Endodermal cell (in vitro differentiated cells): ENCODE data around the gene PRPF40B. TPM values are rescaled to one million over a fixed set of nuclear protein-coding genes. Genes with fewer than 3 reads are reported as not detected.
A peak's percentile ranks its signal among the peaks of the same experiment; 100 is the strongest.

Experiments
- DNase-seq: peaks from one replicate; pipeline ENCODE4 v3.0.0-alpha.2; 2017
- H3K27ac ChIP-seq: 2 replicates; pipeline ENCODE4 v1.5.1; 2013; ENCODE audit warnings: mild to moderate bottlenecking, low read depth, low read length, moderate library complexity
- H3K27me3 ChIP-seq: 2 replicates; pipeline ENCODE4 v1.6.1; 2013; ENCODE audit warnings: mild to moderate bottlenecking, low read length, moderate library complexity; ENCODE audit not compliant: insufficient read depth, control insufficient read depth, poor library complexity, severe bottlenecking
- H3K36me3 ChIP-seq: 2 replicates; pipeline ENCODE4 v1.7.0; 2013; ENCODE audit warnings: mild to moderate bottlenecking, low read length, moderate library complexity; ENCODE audit not compliant: control insufficient read depth, insufficient read depth
- H3K4me1 ChIP-seq: one replicate; pipeline ENCODE4 v1.7.0; 2013; ENCODE audit warnings: low read length; ENCODE audit not compliant: control insufficient read depth, insufficient read depth
- H3K4me3 ChIP-seq: 2 replicates; pipeline ENCODE4 v1.5.1; 2013; ENCODE audit warnings: mild to moderate bottlenecking, low read length, moderate library complexity
- H3K9ac ChIP-seq: 2 replicates; pipeline ENCODE4 v1.6.1; 2013; ENCODE audit warnings: mild to moderate bottlenecking, low read length, moderate library complexity; ENCODE audit not compliant: poor library complexity, severe bottlenecking; ENCODE audit errors: extremely low read depth
- H3K9me3 ChIP-seq: 2 replicates; pipeline ENCODE4 v1.6.1; 2013; ENCODE audit warnings: mild to moderate bottlenecking, low read length, moderate library complexity; ENCODE audit not compliant: control insufficient read depth
- H3K27ac Mint-ChIP-seq: 2 replicates; pipeline ENCODE4 v1.8.0; 2020; ENCODE audit warnings: mixed read lengths
- H3K27me3 Mint-ChIP-seq: 2 replicates; pipeline ENCODE4 v1.8.0; 2021; ENCODE audit warnings: mild to moderate bottlenecking, mixed read lengths; ENCODE audit not compliant: insufficient read depth
- H3K36me3 Mint-ChIP-seq: 2 replicates; pipeline ENCODE4 v1.8.0; 2020; ENCODE audit warnings: low read depth, mixed read lengths
- H3K4me1 Mint-ChIP-seq: 2 replicates; pipeline ENCODE4 v1.8.0; 2020; ENCODE audit warnings: mixed read lengths
- H3K4me3 Mint-ChIP-seq: 2 replicates; pipeline ENCODE4 v1.8.0; 2020; ENCODE audit warnings: mild to moderate bottlenecking, moderate library complexity, mixed read lengths
- H3K9me3 Mint-ChIP-seq: 2 replicates; pipeline ENCODE4 v1.8.0; 2020; ENCODE audit warnings: mild to moderate bottlenecking, mixed read lengths
- WGBS, 2 experiments: methylation state at CpG; one replicate each; pipeline versions ENCODE4 v1.1.5 to v1.1.7; 2013; ENCODE audit warnings: missing lambda C conversion rate in 2 of 2, mixed read lengths in 1 of 2; ENCODE audit not compliant: insufficient coverage in 1 of 2, insufficient read length in 1 of 2; 5-methylcytosine and 5-hydroxymethylcytosine counted together
- total RNA-seq, 2 donors: library from RNA; stranded (reverse); fragmentation: NEBNext Ultra II Directional in 1 of 2; extraction: Animal tissue kit (Norgen Biotek cat#: 25700) in 1 of 2; gene quantifications; 2 replicates in 1 of 2; 3 replicates in 1 of 2; pipeline ENCODE4 v1.2.1, GENCODE V29; 2021
- TF ChIP-seq, protein P1 (sequence below): fragments of 200-600 bp; sonication (generic); conservative IDR thresholded peaks from 2 replicates; pipeline ENCODE4 v1.5.0; 2021; ENCODE audit warnings: antibody characterized with exemption, mild to moderate bottlenecking

The PRPF40B gene
- total RNA-seq, 2 donors from 2014 or later: 33.8 to 45.6 TPM

DNA sequence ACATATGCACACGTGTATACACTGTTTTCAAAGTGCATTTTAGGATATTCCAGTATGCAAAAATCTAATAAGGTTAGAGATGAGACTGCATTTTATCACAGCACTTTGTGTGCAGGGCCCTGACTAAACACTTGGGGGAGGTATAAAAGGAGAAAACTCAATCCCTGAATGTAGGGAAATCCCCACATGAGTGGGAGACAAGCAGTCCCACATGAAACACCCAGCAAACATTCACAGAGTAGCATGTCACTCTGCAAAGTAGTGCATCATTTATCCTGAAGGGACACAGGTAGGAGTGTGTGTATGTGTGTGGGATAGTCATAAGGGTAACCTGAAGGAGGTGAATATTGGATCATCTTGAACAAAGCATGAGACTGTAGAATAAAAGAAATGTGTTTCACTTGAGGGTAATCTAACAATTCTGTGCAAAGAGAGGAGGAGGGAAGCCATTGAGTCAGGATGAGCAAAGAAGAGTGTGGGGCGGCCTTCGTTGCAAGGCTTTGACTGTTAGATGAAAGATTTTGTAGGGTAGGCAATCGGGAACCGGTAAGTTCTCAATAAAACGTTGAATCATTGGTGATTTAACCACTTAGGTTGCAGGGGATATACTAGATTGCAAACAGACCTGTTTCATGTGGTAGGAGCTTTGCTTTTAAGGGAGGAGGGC lies 2.9 kb downstream of the PRPF40B start:
- no peak overlapping the region for H3K4me3 Mint-ChIP-seq
- Histone ChIP-seq H3K4me3 (no peak overlapping the region), H3K9me3 (no peaks in the 10 kb centered on the region), H3K27ac (no peak overlapping the region), H3K4me1 (no peaks in the 10 kb centered on the region), H3K27me3 (no peaks in the 10 kb centered on the region), H3K36me3 (no peaks in the 10 kb centered on the region), H3K9ac (no peak overlapping the region)
- peaks cover 3% of the 10 kb centered on the region for H3K27me3 Mint-ChIP-seq
- 91% methylated on average over 6 of the region's 6 CpGs for WGBS, 2 experiments
- TF ChIP-seq, protein P1, sequence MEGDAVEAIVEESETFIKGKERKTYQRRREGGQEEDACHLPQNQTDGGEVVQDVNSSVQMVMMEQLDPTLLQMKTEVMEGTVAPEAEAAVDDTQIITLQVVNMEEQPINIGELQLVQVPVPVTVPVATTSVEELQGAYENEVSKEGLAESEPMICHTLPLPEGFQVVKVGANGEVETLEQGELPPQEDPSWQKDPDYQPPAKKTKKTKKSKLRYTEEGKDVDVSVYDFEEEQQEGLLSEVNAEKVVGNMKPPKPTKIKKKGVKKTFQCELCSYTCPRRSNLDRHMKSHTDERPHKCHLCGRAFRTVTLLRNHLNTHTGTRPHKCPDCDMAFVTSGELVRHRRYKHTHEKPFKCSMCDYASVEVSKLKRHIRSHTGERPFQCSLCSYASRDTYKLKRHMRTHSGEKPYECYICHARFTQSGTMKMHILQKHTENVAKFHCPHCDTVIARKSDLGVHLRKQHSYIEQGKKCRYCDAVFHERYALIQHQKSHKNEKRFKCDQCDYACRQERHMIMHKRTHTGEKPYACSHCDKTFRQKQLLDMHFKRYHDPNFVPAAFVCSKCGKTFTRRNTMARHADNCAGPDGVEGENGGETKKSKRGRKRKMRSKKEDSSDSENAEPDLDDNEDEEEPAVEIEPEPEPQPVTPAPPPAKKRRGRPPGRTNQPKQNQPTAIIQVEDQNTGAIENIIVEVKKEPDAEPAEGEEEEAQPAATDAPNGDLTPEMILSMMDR: peak; percentile 13
- H3K4me1 Mint-ChIP-seq: peaks cover 17% of the 10 kb centered on the region
- no peak overlapping the region for H3K27ac Mint-ChIP-seq
- peak; percentile 36 for DNase-seq
- H3K36me3 Mint-ChIP-seq: no peaks in the 10 kb centered on the region
- no peaks in the 10 kb centered on the region for H3K9me3 Mint-ChIP-seq

DNA sequence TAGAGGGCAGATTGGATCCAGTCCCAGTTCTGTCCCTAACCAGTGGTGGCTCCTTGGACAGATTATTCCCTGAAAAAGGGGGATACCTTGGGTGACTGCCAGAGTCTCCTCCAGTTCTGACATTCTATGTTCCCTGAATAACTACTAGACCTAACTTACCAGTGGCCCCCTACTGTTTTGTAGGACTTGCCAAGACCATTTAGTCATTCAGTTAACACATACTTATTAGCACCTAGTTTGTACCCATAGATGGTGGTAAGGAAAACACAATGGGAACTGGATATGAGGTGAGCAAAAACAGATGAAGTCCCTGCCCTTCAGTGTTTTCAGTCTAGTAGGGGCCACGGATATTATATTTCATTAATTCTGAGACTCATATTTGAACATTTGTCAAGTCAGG lies 3.5 kb downstream of the PRPF40B start:
- Histone ChIP-seq H3K27me3 (no peaks in the 10 kb centered on the region), H3K36me3 (no peaks in the 10 kb centered on the region), H3K27ac (no peak overlapping the region), H3K9me3 (no peaks in the 10 kb centered on the region), H3K9ac (no peak overlapping the region), H3K4me3 (no peak overlapping the region), H3K4me1 (no peaks in the 10 kb centered on the region)
- WGBS, 2 experiments: 88% methylated on average over 1 of the region's 1 CpG; no CpG with 5 or more reads in 1 of the 2 experiments
- peaks cover 3% of the 10 kb centered on the region for H3K27me3 Mint-ChIP-seq
- no peaks in the 10 kb centered on the region for H3K36me3 Mint-ChIP-seq
- H3K27ac Mint-ChIP-seq: no peak overlapping the region
- no peaks in the 10 kb centered on the region for H3K9me3 Mint-ChIP-seq
- H3K4me1 Mint-ChIP-seq: peaks cover 17% of the 10 kb centered on the region
- TF ChIP-seq, protein P1: no peak
- H3K4me3 Mint-ChIP-seq: no peak overlapping the region
- DNase-seq: peak; percentile 53

DNA sequence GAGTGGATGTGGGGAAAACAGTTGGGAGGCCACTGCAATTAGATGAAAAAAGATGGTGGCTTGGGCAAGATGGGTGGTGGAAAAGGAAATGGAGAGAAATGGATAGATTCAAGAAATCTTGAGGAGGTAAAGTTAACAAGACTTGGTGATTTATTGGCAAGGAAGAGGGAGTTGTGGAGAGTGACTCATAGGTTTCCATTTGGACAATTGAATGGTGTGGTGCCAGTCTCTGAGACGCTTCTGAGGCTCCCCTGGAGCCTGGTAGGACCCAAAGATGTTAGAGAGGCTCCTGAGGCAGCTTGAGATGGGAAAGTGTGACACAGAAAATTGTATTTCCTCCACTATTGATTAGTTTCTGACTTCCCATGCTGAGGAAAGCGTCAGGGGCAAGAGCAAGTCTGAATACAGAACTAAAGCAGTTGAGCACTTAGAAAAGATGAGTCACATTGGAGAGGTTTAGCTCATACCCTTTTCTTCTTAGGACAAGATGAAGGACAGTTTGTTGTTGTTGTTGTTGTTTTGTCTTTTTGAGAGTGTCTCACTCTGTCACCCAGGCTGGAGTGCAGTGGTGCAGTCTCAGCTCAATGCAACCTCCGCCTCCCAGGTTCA lies 4.5 kb downstream of the PRPF40B start:
- no peak overlapping the region for H3K4me3 Mint-ChIP-seq
- no peak overlapping the region for H3K9ac ChIP-seq
- H3K27ac ChIP-seq: no peak overlapping the region
- no peak overlapping the region for H3K4me3 ChIP-seq
- no peaks in the 10 kb centered on the region for H3K36me3 Mint-ChIP-seq
- TF ChIP-seq, protein P1: no peak
- H3K27me3 ChIP-seq: no peaks in the 10 kb centered on the region
- H3K9me3 ChIP-seq: no peaks in the 10 kb centered on the region
- peaks cover 13% of the 10 kb centered on the region for H3K4me1 Mint-ChIP-seq
- no peaks in the 10 kb centered on the region for H3K9me3 Mint-ChIP-seq
- WGBS, 2 experiments: 90 to 91% methylated on average over 3 of the region's 3 CpGs
- DNase-seq: peak; percentile 39
- peaks cover 5% of the 10 kb centered on the region for H3K36me3 ChIP-seq
- H3K27ac Mint-ChIP-seq: no peak overlapping the region
- H3K4me1 ChIP-seq: no peaks in the 10 kb centered on the region
- peaks cover 1% of the 10 kb centered on the region for H3K27me3 Mint-ChIP-seq
